Uterus (tissue), 4 donors: ENCODE results near the gene PDE4A. TPM values are rescaled to one million over a fixed set of nuclear protein-coding genes. Genes with fewer than 3 reads are reported as not detected.
"Not testable (repeated sequence)": the region's sequence is repeated elsewhere in the genome, so short reads cannot be mapped to it uniquely, and the experiment has no call there.

Experiments used
- DNase-seq, 2 donors: peaks; one replicate each; pipeline ENCODE4 v3.0.0-alpha.2; 2019 to 2020
- H3K27ac ChIP-seq, 2 donors: fragments of 200-600 bp; sonication (generic); 1 replicate in 1 of 2; 2 replicates in 1 of 2; pipeline ENCODE4 v1.5.1; 2016 to 2018
- H3K27me3 ChIP-seq, 2 donors: fragments of 200-600 bp; sonication (generic); one replicate each; pipeline ENCODE4 v1.5.1; 2018 to 2019; ENCODE audit warnings: control low read depth in 1 of 2
- H3K36me3 ChIP-seq, 2 donors: fragments of 200-600 bp; sonication (generic); one replicate each; pipeline ENCODE4 v1.5.1; 2019; ENCODE audit warnings: control low read depth in 1 of 2
- H3K4me1 ChIP-seq, 2 donors: fragments of 200-600 bp; sonication (generic); one replicate each; pipeline ENCODE4 v1.5.1; 2018 to 2019; ENCODE audit warnings: control low read depth in 1 of 2
- H3K4me3 ChIP-seq, 2 donors: fragments of 200-600 bp; sonication (generic); 1 replicate in 1 of 2; 2 replicates in 1 of 2; pipeline ENCODE4 v1.5.1; 2018 to 2019; ENCODE audit warnings: mild to moderate bottlenecking in 1 of 2
- H3K9me3 ChIP-seq, 2 donors: fragments of 200-600 bp; sonication (generic); one replicate each; pipeline ENCODE4 v1.5.1; 2019; ENCODE audit warnings: control low read depth in 1 of 2
- CTCF ChIP-seq, 4 experiments: fragments of 200-600 bp in 2 of 4; fragments of 450-650 bp in 2 of 4; sonication (generic) in 2 of 4; IDR thresholded peaks; one replicate each; pipeline ENCODE4 v1.5.1; 2016 to 2019; ENCODE audit warnings: antibody characterized with exemption in 4 of 4, mild to moderate bottlenecking in 2 of 4, moderate library complexity in 1 of 4
- POLR2A ChIP-seq, 2 donors: fragments of 450-650 bp; IDR thresholded peaks; one replicate each; pipeline ENCODE4 v1.6.1; 2016; ENCODE audit warnings: antibody characterized with exemption in 2 of 2, mild to moderate bottlenecking in 1 of 2, moderate library complexity in 1 of 2
- intact Hi-C: fragments of 100-400 bp; cut with DNase I; formaldehyde crosslinking; loops from one replicate; pipeline ENCODE4 v1.15.1; 2023; ENCODE audit warnings: low total_unique reads
- total RNA-seq, 4 donors: library from RNA; depleted of rRNA in 3 of 4; stranded (reverse); fragments of >200 nt in 3 of 4; gene quantifications; one replicate each; pipeline versions ENCODE4 v1.1.0 to v1.2.4, GENCODE V29; 2014 to 2023
- donor health status: DM: yes; HTN: yes; CAD: no.

The PDE4A gene
- total RNA-seq, 4 donors from 2014 or later, result 3.2 to 10.6 (median 4.1) TPM

GRCh38 chr19:10404888-10405820 lies 15.2 kb upstream of the PDE4A start:
- intact Hi-C loops, result no loop called here
- Histone ChIP-seq H3K27me3 (peaks cover 4 to 10% of the 10 kb centered on the region in 2 donors), H3K36me3 (no peaks in the 10 kb centered on the region), H3K4me3 (peak overlapping the region; percentile 67 to 95), H3K27ac (no peak overlapping the region), H3K9me3 (no peaks in the 10 kb centered on the region), H3K4me1 (peaks cover 0 to 13% of the 10 kb centered on the region in 2 donors)
- DNase-seq, result no peak
- TF ChIP-seq POLR2A (IDR thresholded peaks at IDR 0.05) (no peak), CTCF (IDR thresholded peaks at IDR 0.05) (no peak)

GRCh38 chr19:10406191-10406590 lies 14.1 kb upstream of the PDE4A start:
- Histone ChIP-seq H3K36me3 (no peaks in the 10 kb centered on the region), H3K9me3 (no peaks in the 10 kb centered on the region), H3K27ac (no peak overlapping the region), H3K4me1 (peaks cover 0 to 13% of the 10 kb centered on the region in 2 donors), H3K4me3 (no peak overlapping the region), H3K27me3 (peaks cover 4 to 10% of the 10 kb centered on the region in 2 donors)
- intact Hi-C loops, result no loop called here
- TF ChIP-seq CTCF (IDR thresholded peaks at IDR 0.05) (no peak), POLR2A (IDR thresholded peaks at IDR 0.05) (no peak)
- no peak for DNase-seq

- TF ChIP-seq CTCF (IDR thresholded peaks at IDR 0.05) (no peak), POLR2A (IDR thresholded peaks at IDR 0.05) (no peak)
- no peak for DNase-seq
- Histone ChIP-seq H3K27ac (no peak overlapping the region), H3K36me3 (no peaks in the 10 kb centered on the region), H3K9me3 (no peaks in the 10 kb centered on the region), H3K4me1 (peaks cover 0 to 9% of the 10 kb centered on the region in 2 donors), H3K4me3 (no peak overlapping the region), H3K27me3 (peaks cover 4 to 10% of the 10 kb centered on the region in 2 donors)
- intact Hi-C loops, result no loop called here
Measured at GRCh38 chr19:10407096-10407495, 13.2 kb upstream of the PDE4A start.

- no peak for DNase-seq
- intact Hi-C loops, result no loop called here
- Histone ChIP-seq H3K27ac (no peak overlapping the region), H3K4me1 (peaks cover 0 to 9% of the 10 kb centered on the region in 2 donors), H3K9me3 (no peaks in the 10 kb centered on the region), H3K4me3 (no peak overlapping the region), H3K27me3 (peaks cover 4 to 10% of the 10 kb centered on the region in 2 donors), H3K36me3 (no peaks in the 10 kb centered on the region)
- TF ChIP-seq POLR2A (IDR thresholded peaks at IDR 0.05), result no peak
- no peak for TF ChIP-seq CTCF (IDR thresholded peaks at IDR 0.05)
Measured at GRCh38 chr19:10408511-10409283, 11.6 kb upstream of the PDE4A start.

- intact Hi-C loops, H3K4me1 ChIP-seq, H3K27me3 ChIP-seq, H3K4me3 ChIP-seq, H3K36me3 ChIP-seq, DNase-seq, H3K9me3 ChIP-seq, H3K27ac ChIP-seq: not testable (repeated sequence)
Measured at GRCh38 chr19:10411224-10411623, 9.1 kb upstream of the PDE4A start.
